ENCODE results near the gene RAB6B.

Gene RAB6B

GRCh38 chr3:133886031-133886722 is 9.5 kb downstream of the RAB6B start:
- Histone ChIP-seq H3K27ac (ENCODE audit: extremely low read depth, low read depth, low read length) (no peak overlapping the region), H3K36me3 (ENCODE audit: control insufficient read depth in 2 of 2, insufficient read depth in 1 of 2, low read length in 2 of 2) (peaks cover 0 to 8% of the 10 kb centered on the region in 2 experiments; a peak in 1 of 3 replicates), H3K9me3 (ENCODE audit: control insufficient read depth, insufficient read depth, low read depth, low read length) (no peaks in the 10 kb centered on the region), H3K4me1 (ENCODE audit: control insufficient read depth, insufficient read depth, low read length) (no peaks in the 10 kb centered on the region), H3K4me3 (ENCODE audit: low read depth, low read length) (no peak overlapping the region)
- ChIA-PET POLR2A (no interaction called here), CTCF (no interaction called here)
- TF ChIP-seq ZNF24 (tag by site-specific recombination; IDR thresholded peaks at IDR 0.05) (no peak), ZBTB49 (tag by site-specific recombination; IDR thresholded peaks at IDR 0.05; ENCODE audit: low read depth) (no peak), HOXC10 (CRISPR knock-in tag; IDR thresholded peaks at IDR 0.05) (no peak), CTCF (tag by site-specific recombination; IDR thresholded peaks at IDR 0.05) (no peak), ZNF791 (tag by site-specific recombination; IDR thresholded peaks at IDR 0.05) (no peak)

- no peaks in the 10 kb centered on the region for H3K9me3 ChIP-seq (ENCODE audit: control insufficient read depth, insufficient read depth, low read depth, low read length)
- TF ChIP-seq SP3 (tag by site-specific recombination; IDR thresholded peaks at IDR 0.05) (no peak), OVOL3 (tag by site-specific recombination; IDR thresholded peaks at IDR 0.05) (no peak), ZNF398 (tag by site-specific recombination; IDR thresholded peaks at IDR 0.05) (no peak), ZNF239 (tag by site-specific recombination; IDR thresholded peaks at IDR 0.05) (no peak), SCRT2 (tag by site-specific recombination; IDR thresholded peaks at IDR 0.05) (no peak), ZNF791 (tag by site-specific recombination; IDR thresholded peaks at IDR 0.05) (no peak), ZBTB11 (tag by site-specific recombination; conservative IDR thresholded peaks at IDR 0.05; ENCODE audit: low read depth) (no peak)
- ChIA-PET CTCF (no interaction called here), POLR2A (no interaction called here)
- peaks cover 0 to 9% of the 10 kb centered on the region in 2 experiments; a peak in 1 of 3 replicates for H3K36me3 ChIP-seq (ENCODE audit: control insufficient read depth in 2 of 2, insufficient read depth in 1 of 2, low read length in 2 of 2)
- no peak overlapping the region for H3K4me3 ChIP-seq (ENCODE audit: low read depth, low read length)
- H3K4me1 ChIP-seq (ENCODE audit: control insufficient read depth, insufficient read depth, low read length), result no peaks in the 10 kb centered on the region
- H3K27ac ChIP-seq (ENCODE audit: extremely low read depth, low read depth, low read length), result no peak overlapping the region
Measured at GRCh38 chr3:133884887-133885711, 10.6 kb downstream of the RAB6B start.

Data from HEK293 (cell line).